Posterior cingulate gyrus (tissue), 11 donors: ENCODE measurements around the gene PRR33.

Experiments used
- DNase-seq, 10 donors: peaks; one replicate each; pipeline versions ENCODE4 v3.0.0 to v3.0.0-alpha.2; 2020 to 2021; ENCODE audit warnings: mixed read lengths in 3 of 10
- intact Hi-C: fragments of 100-400 bp; cut with DNase I; formaldehyde crosslinking; loops from one replicate; pipeline ENCODE4 v1.15.1; 2023

PRR33 gene

DNA sequence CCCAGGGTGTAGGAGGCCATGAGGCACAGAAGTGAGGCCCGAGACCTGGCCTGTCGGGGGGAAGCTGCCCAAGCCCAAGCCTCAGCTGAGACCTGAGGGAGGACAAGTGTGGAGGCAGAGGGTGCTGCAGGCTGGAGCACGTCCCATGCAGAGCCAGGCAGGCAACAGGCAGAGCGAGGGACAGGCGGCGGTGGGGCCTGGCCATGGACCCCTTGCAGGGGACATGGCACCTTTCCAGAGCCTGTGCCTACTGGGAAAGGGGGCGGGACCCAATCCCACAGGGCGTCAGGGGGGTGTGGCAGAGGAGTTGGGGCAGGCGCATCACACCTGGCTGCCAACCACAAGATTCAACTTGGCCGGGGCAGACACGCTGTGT, 48.6 kb downstream of the PRR33 start:
- DNase-seq: peak in 3 of 10 donors; percentile 39 to 84 (median 72)
- intact Hi-C loops: no loop called here

DNA sequence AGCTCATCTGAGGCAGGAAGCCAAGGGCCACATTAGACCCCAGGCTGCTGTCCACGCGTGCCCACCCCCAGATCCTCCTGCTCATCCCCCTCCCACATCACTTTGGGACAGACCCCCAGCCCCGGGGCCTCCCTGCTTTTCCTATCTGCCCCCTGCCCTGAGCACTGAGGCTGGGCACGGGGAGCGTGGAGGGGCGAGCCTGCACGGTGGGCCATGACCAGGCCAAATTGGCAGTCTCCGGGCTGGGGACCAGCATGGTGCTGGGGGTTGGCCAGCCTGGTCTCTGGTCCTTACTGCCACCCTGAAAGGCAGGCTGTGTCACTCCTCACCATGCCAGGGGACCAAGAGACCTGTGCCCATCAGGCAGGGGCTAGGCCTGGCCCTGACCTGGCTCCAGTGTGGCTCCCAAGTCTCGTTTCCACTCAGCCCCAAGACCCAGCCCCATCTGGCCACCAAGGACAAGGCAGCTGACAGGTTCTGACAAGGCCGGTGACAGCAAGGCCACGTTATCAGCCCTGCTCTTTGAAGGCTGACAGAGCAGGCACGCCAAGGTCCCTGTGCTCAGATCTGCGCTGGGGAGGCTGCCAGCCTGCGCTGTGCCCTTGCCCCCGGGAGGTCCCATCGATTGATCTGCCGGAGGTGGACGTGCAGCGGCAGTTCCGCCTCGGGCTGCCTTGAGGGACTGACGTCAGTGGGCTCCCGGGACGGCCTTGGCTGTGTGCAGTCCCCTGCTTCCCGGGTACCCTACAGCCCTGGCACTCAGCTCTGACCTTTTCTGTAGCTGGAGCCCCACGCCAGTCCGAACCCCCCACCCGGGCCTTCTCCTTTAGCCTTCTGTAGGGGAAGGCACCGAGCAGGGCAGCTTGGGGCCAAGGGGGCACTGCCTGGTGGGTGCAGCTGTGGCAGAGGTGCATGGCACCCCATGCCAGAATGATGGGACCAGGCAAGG, 49.3 kb downstream of the PRR33 start:
- intact Hi-C loops: no loop called here
- DNase-seq: peak in 4 of 10 donors; percentile 9 to 83 (median 71)

DNA sequence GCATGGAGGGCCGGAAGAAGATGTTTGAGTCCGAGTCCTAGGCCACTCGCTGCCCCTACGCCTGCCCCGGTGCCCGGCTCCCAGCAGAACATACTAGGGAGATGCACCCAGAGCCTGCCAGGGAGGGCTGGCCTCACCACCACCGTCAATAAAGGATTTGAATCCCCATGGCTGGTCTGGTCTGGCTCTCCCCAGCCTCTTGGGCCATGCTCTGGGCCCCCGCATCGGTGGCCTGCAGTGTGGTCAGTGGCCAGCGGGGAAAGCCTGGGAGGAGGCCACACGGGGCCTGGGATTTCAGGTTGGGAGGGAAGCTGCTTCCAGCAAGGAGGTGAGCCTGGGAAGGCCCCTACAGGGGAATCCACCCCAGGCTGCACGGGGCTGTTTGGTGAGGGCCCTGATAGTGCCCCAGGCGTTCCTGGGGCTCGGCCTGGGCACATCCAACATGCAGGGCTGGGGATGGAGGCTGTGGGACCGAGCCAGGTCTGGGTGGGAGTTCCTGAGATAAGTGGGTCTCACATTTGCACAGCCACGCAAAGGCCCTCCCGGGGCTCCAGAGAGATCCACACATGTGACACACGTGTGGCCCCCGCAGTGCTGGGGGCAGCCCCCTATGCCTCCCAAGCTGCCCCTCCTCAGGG, 50.1 kb downstream of the PRR33 start:
- intact Hi-C loops: no loop called here

DNA sequence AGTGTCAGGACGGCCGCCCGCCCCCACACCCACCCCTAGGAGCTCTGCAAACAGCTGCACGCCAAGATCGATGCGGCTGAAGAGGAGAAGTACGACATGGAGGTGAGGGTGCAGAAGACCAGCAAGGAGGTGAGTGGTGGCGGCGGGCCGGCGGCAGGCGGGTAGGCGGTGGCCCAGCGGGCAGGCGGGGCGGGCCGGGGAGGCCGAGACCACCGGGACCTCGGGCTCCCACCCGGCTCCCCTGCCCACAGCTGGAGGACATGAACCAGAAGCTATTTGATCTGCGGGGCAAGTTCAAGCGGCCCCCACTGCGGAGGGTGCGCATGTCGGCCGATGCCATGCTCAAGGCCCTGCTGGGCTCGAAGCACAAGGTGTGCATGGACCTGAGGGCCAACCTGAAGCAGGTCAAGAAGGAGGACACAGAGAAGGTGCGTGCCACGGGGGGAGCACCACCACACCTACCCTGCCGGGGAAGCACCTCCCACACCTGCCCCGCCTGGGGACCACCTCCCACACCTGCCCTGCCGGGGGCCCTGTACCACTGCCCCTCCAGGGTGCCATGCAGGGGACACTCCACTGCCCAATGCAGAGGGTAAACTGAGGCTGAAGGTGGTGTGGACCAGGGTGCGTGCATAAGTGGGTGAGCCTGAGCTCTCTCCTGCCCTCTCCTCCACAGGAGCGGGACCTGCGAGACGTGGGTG, 50.8 kb downstream of the PRR33 start:
- intact Hi-C loops: no loop called here
- DNase-seq: peak in 4 of 10 donors; percentile 22 to 80 (median 68)

More for the DNA sequence above, 50.1 kb downstream of the PRR33 start:
- DNase-seq: peak in 3 of 10 donors; percentile 65 to 84 (median 78)

DNA sequence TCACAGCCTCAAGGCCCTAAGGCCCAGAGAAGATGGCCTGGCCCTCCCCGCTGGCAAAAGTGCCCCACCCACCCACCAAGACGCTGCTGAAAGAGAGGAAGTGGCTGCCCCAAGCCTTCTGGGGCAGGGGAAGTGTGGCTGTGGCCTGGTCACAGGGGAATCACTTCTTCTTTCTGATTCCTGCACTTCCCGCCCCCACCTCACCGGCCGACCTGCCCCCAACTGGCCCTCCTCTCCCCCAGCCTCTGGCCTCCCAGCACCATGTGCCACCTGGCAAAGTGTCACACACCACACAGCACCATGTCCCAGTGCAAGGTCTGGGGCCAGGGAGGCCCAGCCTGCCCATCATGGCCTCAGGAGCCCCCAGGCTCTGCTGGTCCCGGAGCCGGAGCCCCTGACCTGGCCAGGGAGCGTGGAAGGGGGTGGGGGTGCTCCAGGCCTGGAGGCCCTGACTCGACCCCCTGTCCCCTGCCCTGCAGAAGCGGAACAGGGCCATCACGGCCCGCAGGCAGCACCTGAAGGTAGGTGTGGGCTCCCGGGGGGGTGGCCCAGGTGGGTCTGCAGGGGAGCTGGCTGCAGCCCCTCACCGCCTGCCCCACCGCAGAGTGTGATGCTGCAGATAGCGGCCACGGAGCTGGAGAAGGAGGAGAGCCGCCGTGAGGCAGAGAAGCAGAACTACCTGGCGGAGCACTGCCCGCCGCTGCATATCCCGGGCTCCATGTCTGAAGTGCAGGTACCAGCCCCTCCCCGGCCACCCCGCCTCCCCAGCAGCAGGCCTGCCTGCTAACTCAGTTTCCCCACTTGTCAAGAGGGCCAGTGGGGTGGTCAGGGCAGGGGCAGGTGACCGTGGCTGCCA, 51.5 kb downstream of the PRR33 start:
- intact Hi-C loops: no loop called here
- peak in 4 of 10 donors; percentile 27 to 83 (median 72) for DNase-seq

DNA sequence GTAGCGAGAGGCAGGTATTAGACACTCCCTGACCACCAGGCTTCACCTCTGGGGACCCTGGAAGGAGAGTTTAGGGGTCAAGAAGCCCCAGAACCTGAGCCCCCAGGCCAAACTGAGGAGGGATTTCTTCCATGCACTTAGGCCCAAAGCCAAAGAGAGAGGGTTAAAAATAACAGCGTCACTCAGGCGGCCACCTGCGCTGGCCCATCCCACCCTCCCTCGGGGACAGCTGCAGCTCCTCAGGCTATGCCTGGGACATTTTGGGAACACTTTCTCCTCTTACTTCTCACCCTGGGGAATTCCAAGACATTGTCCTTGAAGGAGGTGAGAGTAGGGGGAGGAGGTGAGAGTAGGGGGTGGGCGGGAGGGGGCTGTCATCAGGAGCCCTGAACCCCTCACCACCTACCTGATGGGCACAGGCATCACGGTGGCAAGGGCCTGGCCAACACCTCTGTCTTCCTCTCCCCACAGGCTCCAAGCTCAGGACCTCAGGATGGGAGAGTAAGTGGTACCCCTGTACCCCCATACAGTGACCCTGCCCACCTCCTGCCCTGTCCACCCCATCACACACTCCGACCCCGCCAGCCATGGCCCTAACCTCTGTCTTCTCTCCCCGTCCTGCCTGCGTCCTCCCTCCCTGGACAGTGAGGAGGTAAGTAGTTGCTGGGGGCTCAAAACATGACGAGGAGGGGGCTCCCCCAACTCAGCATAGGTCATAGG, 52.3 kb downstream of the PRR33 start:
- intact Hi-C loops: no loop called here
- DNase-seq: peak in 2 of 10 donors; percentile 0 to 75

DNA sequence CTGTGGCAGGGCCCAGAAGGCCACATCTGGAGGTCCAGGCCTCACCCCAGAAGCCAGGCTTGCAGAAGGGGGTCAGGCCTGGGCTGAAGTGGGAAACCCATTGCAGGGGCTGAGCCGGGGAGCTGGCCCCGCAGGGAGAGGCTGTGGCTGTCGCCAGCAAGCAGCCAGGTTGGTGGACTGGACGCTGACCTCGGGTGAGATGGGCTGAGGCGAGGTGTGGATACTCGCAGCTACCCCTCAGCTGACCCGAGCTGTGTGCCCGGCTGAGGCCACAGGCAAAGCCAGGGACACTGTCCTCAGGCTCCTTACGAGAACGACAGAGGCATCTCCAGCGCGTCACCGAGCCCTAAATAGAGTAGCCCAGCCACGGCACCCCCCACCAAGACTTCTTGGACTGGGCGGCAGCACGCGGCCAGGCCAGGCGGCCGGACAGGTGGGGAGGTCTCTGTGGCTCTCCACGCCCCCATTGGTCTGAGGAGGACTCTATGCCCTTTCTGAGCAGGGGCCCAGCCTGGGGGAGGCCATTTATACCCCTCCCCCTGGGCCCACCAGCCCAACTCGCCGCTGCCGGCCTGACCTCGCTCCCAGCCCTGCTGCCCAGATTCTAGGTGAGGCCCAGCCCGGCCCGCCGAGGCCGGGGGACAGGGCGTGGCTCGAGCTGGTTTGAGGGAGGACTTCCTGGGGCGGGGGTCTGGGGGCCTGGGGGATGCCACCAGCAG, 53.1 kb downstream of the PRR33 start, which contains the start of gene TNNI2:
TSS of gene TNNI2 (plus strand) at position 556 of the 719 bp plus-strand sequence. CDS start 716 bp downstream, outside the sequence.
- intact Hi-C loops: no loop called here
- DNase-seq: peak in 4 of 10 donors; percentile 18 to 78 (median 68)
